HG03439 (cell line): ENCODE results near the gene TMEM72.

Experiments used
- ATAC-seq: cut with Tn5 transposase; IDR thresholded peaks from one replicate; pipeline ENCODE4 v1.9.1; 2021; ENCODE audit warnings: mild to moderate bottlenecking, moderate library complexity; ENCODE audit not compliant: unreplicated experiment

TMEM72 gene

GRCh38 chr10:44916429-44916828 is 5.3 kb downstream of the TMEM72 start:
- no peak for ATAC-seq

GRCh38 chr10:44917848-44918247 is 6.7 kb downstream of the TMEM72 start:
- no peak for ATAC-seq

- ATAC-seq, result no peak
Observed at GRCh38 chr10:44920252-44920651, 9.1 kb downstream of the TMEM72 start.

GRCh38 chr10:44921061-44921460 is 9.9 kb downstream of the TMEM72 start:
- no peak for ATAC-seq

- ATAC-seq, result no peak
Observed at GRCh38 chr10:44921506-44921905, 10.4 kb downstream of the TMEM72 start.

- ATAC-seq, result no peak
Observed at GRCh38 chr10:44922021-44922420, 10.9 kb downstream of the TMEM72 start.

GRCh38 chr10:44922796-44923545 is 11.8 kb downstream of the TMEM72 start:
- no peak for ATAC-seq

- no peak for ATAC-seq
Observed at GRCh38 chr10:44923611-44924010, 12.5 kb downstream of the TMEM72 start.

- ATAC-seq, result no peak
Observed at GRCh38 chr10:44924261-44925040, 13.3 kb downstream of the TMEM72 start.

- ATAC-seq, result no peak
Observed at GRCh38 chr10:44925224-44925623, 14.1 kb downstream of the TMEM72 start.

- ATAC-seq, result no peak
Observed at GRCh38 chr10:44925811-44926750, 14.9 kb downstream of the TMEM72 start.

GRCh38 chr10:44926751-44927351 is 15.7 kb downstream of the TMEM72 start:
- no peak for ATAC-seq

- ATAC-seq, result no peak
Observed at GRCh38 chr10:44927352-44927751, 16.2 kb downstream of the TMEM72 start.

- ATAC-seq, result no peak
Observed at GRCh38 chr10:44928462-44928861, 17.3 kb downstream of the TMEM72 start.

GRCh38 chr10:44929356-44930255 is 18.5 kb downstream of the TMEM72 start:
- no peak for ATAC-seq

- ATAC-seq, result no peak
Observed at GRCh38 chr10:44930904-44931620, 19.9 kb downstream of the TMEM72 start.

- ATAC-seq, result no peak
Observed at GRCh38 chr10:44931621-44932516, 20.7 kb downstream of the TMEM72 start.
